DND-41 (cell line): Measurements from ENCODE around the gene APOL6.

Experiments used
- CTCF ChIP-seq: IDR thresholded peaks from 2 replicates; pipeline ENCODE4 v1.5.1; 2012; ENCODE audit warnings: borderline replicate concordance, low read length, moderate library complexity, mild to moderate bottlenecking; ENCODE audit not compliant: poor library complexity, severe bottlenecking; ENCODE audit errors: extremely low read depth
- EZH2 ChIP-seq: IDR thresholded peaks from 3 replicates; pipeline ENCODE4 v1.6.1; 2012; ENCODE audit warnings: borderline replicate concordance, low read depth, mild to moderate bottlenecking, moderate library complexity, low read length, inconsistent platforms; ENCODE audit not compliant: severe bottlenecking

- TF ChIP-seq CTCF, result no peak
- TF ChIP-seq EZH2, result no peak
Measured at GRCh38 chr22:35638410-35638809, 9.8 kb upstream of the APOL6 start.
